Lung (tissue), 12 donors: Measurements from ENCODE around the gene SRCAP. TPM values are rescaled to one million over a fixed set of nuclear protein-coding genes. Genes with fewer than 3 reads are reported as not detected.

Experiments
- ATAC-seq: fragments of 200-7000 bp; cut with Tn5 transposase; one replicate; pipeline ENCODE4 v1.9.1; 2020; ENCODE audit warnings: moderate number of reproducible peaks; ENCODE audit not compliant: insufficient read depth, low FRiP score
- DNase-seq, 3 donors: peaks; one replicate each; pipeline ENCODE4 v3.0.0-alpha.2; 2013 to 2017
- H3K27ac ChIP-seq, 2 donors: one replicate each; pipeline ENCODE4 v1.5.1; 2013; ENCODE audit warnings: mild to moderate bottlenecking in 2 of 2, moderate library complexity in 2 of 2, control low read depth in 1 of 2, inconsistent platforms in 1 of 2, low read depth in 1 of 2, low read length in 1 of 2
- H3K27me3 ChIP-seq, 3 donors: one replicate each; pipeline ENCODE4 v1.5.1; 2013; ENCODE audit warnings: low read length in 2 of 3; ENCODE audit not compliant: control insufficient read depth in 3 of 3, insufficient read depth in 3 of 3
- H3K36me3 ChIP-seq, 4 donors: one replicate each; pipeline ENCODE4 v1.5.1; 2013; ENCODE audit warnings: low read length in 4 of 4, mild to moderate bottlenecking in 1 of 4, moderate library complexity in 1 of 4; ENCODE audit not compliant: control insufficient read depth in 4 of 4, insufficient read depth in 4 of 4
- H3K4me1 ChIP-seq, 5 donors: one replicate each; pipeline ENCODE4 v1.5.1; 2013; ENCODE audit warnings: low read length in 5 of 5, mild to moderate bottlenecking in 2 of 5, moderate library complexity in 1 of 5; ENCODE audit not compliant: control insufficient read depth in 5 of 5, insufficient read depth in 5 of 5
- H3K4me3 ChIP-seq: one replicate; pipeline ENCODE4 v1.5.1; 2013; ENCODE audit warnings: mild to moderate bottlenecking, control low read depth, moderate library complexity
- H3K9ac ChIP-seq, 2 donors: one replicate each; pipeline ENCODE4 v1.5.1; 2013; ENCODE audit warnings: low read length in 2 of 2, control low read depth in 1 of 2; ENCODE audit not compliant: insufficient read depth in 1 of 2
- H3K9me3 ChIP-seq, 4 donors: one replicate each; pipeline ENCODE4 v1.5.1; 2013; ENCODE audit warnings: low read length in 3 of 4, mild to moderate bottlenecking in 1 of 4, moderate library complexity in 1 of 4; ENCODE audit not compliant: control insufficient read depth in 4 of 4, insufficient read depth in 3 of 4
- WGBS, 2 donors: extraction: QIAGEN DNeasy Blood & Tissue Kit; methylation state at CpG; one replicate each; pipeline ENCODE4 v1.1.7; 2013; 5-methylcytosine and 5-hydroxymethylcytosine counted together
- polyA plus RNA-seq, 2 donors: library from polyadenylated mRNA; stranded (reverse); fragments of 200-250 nt; gene quantifications; one replicate each; pipeline ENCODE4 v1.2.1, GENCODE V29; 2013
- total RNA-seq, 2 donors: library from RNA; depleted of rRNA in 1 of 2; stranded (reverse); fragments of >200 nt in 1 of 2; gene quantifications; one replicate each; pipeline ENCODE4 v1.2.1, GENCODE V29; 2014 to 2021
- TF ChIP-seq, protein P1 (sequence below): IDR thresholded peaks from 2 replicates; pipeline ENCODE4 v1.5.1; 2012; ENCODE audit warnings: mild to moderate bottlenecking; ENCODE audit errors: control extremely low read depth, extremely low read depth
- donor health status: control.
- donor health status: control.
- donor health status: Bipolar disorder and iron deficiency.
- donor health status: healthy.
- donor health status: DM: yes; HTN: yes; CAD: no.

SRCAP gene
- total and polyA plus RNA-seq, 4 donors = 13.4 to 61.0 (median 31.3) TPM

DNA sequence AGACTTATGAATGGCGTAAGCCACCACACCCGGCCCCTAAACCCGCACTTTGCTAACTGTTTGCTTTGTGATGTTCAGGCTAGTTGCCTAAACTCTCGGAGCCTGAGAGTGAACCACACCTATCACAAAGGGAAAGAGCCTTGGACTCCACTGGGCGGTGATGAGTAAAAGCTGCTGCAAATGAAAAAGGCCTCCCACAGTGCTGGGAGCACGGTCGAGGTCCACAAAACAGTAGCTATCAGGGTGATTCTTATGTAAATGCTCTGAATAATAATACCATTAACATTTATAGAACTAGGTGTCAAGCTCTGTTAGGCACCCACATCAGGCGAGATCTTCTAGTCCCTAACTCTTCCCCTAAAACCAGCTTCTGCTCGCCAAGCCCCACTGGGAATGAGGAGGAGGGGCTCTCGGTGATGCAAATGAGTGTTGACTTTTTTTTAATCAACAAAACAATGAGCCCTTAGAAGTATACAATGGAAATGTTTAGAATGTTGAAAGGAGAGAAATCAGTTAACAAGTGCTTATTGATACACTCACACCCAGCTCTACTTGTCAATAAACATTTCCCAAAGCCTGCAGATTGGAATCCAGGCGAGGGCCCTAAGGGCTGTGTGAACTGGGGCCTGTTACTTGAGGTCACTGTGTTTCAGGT lies 20.9 kb upstream of the SRCAP start:
- whole genome bisulfite sequencing, 2 donors = 82 to 87% methylated on average over 11 of the region's 11 CpGs
- no peaks in the 10 kb centered on the region for H3K36me3 ChIP-seq
- no peak overlapping the region for H3K4me3 ChIP-seq
- no peak overlapping the region for H3K27ac ChIP-seq
- TF ChIP-seq, protein P1, sequence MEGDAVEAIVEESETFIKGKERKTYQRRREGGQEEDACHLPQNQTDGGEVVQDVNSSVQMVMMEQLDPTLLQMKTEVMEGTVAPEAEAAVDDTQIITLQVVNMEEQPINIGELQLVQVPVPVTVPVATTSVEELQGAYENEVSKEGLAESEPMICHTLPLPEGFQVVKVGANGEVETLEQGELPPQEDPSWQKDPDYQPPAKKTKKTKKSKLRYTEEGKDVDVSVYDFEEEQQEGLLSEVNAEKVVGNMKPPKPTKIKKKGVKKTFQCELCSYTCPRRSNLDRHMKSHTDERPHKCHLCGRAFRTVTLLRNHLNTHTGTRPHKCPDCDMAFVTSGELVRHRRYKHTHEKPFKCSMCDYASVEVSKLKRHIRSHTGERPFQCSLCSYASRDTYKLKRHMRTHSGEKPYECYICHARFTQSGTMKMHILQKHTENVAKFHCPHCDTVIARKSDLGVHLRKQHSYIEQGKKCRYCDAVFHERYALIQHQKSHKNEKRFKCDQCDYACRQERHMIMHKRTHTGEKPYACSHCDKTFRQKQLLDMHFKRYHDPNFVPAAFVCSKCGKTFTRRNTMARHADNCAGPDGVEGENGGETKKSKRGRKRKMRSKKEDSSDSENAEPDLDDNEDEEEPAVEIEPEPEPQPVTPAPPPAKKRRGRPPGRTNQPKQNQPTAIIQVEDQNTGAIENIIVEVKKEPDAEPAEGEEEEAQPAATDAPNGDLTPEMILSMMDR = no peak
- H3K4me1 ChIP-seq = no peaks in the 10 kb centered on the region
- no peak for DNase-seq
- ATAC-seq = no peak
- no peak overlapping the region for H3K9ac ChIP-seq
- H3K27me3 ChIP-seq = no peaks in the 10 kb centered on the region
- no peaks in the 10 kb centered on the region for H3K9me3 ChIP-seq

DNA sequence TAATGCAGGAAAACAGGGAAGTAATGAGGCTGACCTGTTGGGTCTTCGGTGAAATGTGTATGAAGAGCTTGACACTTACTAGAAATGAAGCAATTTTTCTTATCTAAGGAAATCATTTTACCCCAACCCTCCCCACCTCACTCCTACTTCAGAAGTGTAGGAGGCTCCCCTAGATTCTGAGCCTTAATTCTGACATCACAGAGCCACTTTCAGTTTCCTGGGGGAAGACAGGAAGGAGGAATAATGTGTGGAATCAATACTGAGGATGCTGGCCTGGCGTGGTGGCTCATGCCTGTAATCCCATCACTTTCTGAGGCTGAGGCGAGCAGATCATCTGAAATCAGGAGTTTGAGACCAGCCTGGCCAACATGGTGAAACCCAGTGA lies 20.4 kb upstream of the SRCAP start:
- 68 to 73% methylated on average over 3 of the region's 3 CpGs for WGBS, 2 donors
- Histone ChIP-seq H3K9ac (no peak overlapping the region), H3K4me1 (no peaks in the 10 kb centered on the region), H3K9me3 (no peaks in the 10 kb centered on the region), H3K27me3 (no peaks in the 10 kb centered on the region), H3K27ac (no peak overlapping the region), H3K4me3 (no peak overlapping the region), H3K36me3 (no peaks in the 10 kb centered on the region)
- ATAC-seq (no peak), DNase-seq (no peak)
- TF ChIP-seq, protein P1 = no peak

DNA sequence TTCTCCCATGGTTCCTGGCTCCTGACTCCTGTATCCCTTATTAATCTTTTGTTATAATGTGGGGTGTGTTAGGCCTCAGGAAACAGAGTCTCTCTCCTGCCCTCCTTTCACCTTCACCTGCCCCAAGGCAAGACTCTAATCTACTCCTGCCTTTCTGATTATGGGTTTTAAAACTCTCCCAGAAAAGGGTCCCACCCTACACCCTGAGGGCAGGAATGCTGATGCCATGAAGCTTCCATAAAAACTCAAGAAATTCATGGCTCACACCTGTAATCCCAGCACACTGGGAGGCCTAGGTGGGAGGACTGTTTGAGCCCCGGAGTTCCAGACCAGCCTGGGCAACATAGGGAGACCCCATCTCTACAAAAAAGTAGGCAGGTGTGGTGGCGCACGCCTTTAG lies 18.6 kb upstream of the SRCAP start:
- ATAC-seq = no peak
- Histone ChIP-seq H3K9ac (no peak overlapping the region), H3K9me3 (no peaks in the 10 kb centered on the region), H3K27ac (no peak overlapping the region), H3K36me3 (no peaks in the 10 kb centered on the region), H3K4me1 (no peaks in the 10 kb centered on the region), H3K4me3 (no peak overlapping the region), H3K27me3 (no peaks in the 10 kb centered on the region)
- TF ChIP-seq, protein P1 = no peak
- 95% methylated on average over 3 of the region's 3 CpGs for WGBS, 2 donors
- no peak for DNase-seq

DNA sequence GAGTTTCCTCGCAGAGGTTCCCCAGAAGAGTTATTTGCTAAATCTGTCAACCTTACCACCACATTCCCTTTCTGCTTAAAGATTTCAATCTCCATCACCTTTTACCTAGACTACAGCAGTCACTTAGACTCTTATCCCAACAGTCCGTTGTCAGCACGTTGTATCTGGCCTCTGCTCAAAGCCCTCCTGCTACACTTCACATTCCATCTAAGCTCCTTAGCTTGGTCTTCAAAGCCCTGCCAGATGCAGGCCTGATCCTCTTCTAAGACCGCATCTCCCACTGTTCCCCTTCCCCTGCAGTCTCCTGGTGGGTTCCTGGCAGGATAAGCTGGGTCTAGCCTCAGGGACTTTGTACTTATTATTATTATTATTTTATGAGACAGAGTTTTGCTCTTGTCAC lies 10.3 kb upstream of the SRCAP start:
- WGBS, 2 donors = 64 to 86% methylated on average over 4 of the region's 4 CpGs
- ATAC-seq = no peak
- DNase-seq = peak in 1 of 3 donors; percentile 32
- H3K36me3 ChIP-seq = no peaks in the 10 kb centered on the region
- H3K9ac ChIP-seq = no peak overlapping the region
- H3K27me3 ChIP-seq = no peaks in the 10 kb centered on the region
- H3K27ac ChIP-seq = no peak overlapping the region
- H3K4me3 ChIP-seq = no peak overlapping the region
- H3K4me1 ChIP-seq = no peaks in the 10 kb centered on the region
- TF ChIP-seq, protein P1 = no peak
- no peaks in the 10 kb centered on the region for H3K9me3 ChIP-seq
